K562 (cell line): ENCODE results near the gene NLRP9. TPM values are rescaled to one million over a fixed set of nuclear protein-coding genes. Genes with fewer than 3 reads are reported as not detected.

Experiments
- ATAC-seq: fragments of 200-7000 bp; cut with Tn5 transposase; 3 replicates; pipeline ENCODE4 v1.9.1; 2020; ENCODE audit warnings: moderate library complexity
- BruUV-seq: library from RNA; stranded (reverse); fragments of 400-500 nt; replicated peaks from 2 replicates; lab custom pipeline; 2021; lab: Mats Ljungman, UMichigan
- CTCF ChIA-PET: fragments of 300-600 bp; formaldehyde crosslinking; extraction: SDS; loops from one replicate; lab custom pipeline; 2021; ENCODE audit warnings: low intra/inter-chr PET ratio; lab: Yijun Ruan, JAX
- POLR2A ChIA-PET: fragments of 300-600, 350-650 bp; sonication (Branson Sonifier 250); formaldehyde crosslinking; extraction: SDS; loops from one replicate; lab custom pipeline; 2021; ENCODE audit warnings: antibody characterized with exemption, inconsistent platforms; lab: Yijun Ruan, JAX
- DNase-seq, 4 experiments: peaks; one replicate each; pipeline versions ENCODE4 v3.0.0 to v3.0.0-alpha.2; 2011 to 2018; ENCODE audit warnings: low spot score in 3 of 4, mixed read lengths in 3 of 4; ENCODE audit errors: extremely low read depth in 1 of 4
- FAIRE-seq: peaks from 2 replicates; lab custom pipeline; 2011; peaks lifted over from hg19 to GRCh38; lab: Jason Lieb, UNC
- H2AFZ ChIP-seq: 2 replicates; pipeline ENCODE4 v1.6.0; 2011; ENCODE audit warnings: low read depth, low read length, control low read depth, inconsistent platforms
- H3K27ac ChIP-seq: fragments of 200-600 bp; 3 replicates; pipeline ENCODE4 v1.8.0; 2011; ENCODE audit warnings: low read depth, mild to moderate bottlenecking, control low read depth, inconsistent platforms, low read length, moderate library complexity, mixed read lengths; ENCODE audit errors: extremely low read depth
- H3K27me3 ChIP-seq, 2 experiments: fragments of 300-600 bp in 1 of 2; 2 replicates in 1 of 2; 3 replicates in 1 of 2; pipeline versions ENCODE4 v1.6.0 to v1.8.0; 2011; ENCODE audit warnings: inconsistent platforms in 2 of 2, low read length in 2 of 2, mild to moderate bottlenecking in 1 of 2, mixed read lengths in 1 of 2, moderate library complexity in 1 of 2; ENCODE audit not compliant: control insufficient read depth in 2 of 2, insufficient read depth in 2 of 2
- H3K36me3 ChIP-seq: fragments of 300-600 bp; 3 replicates; pipeline ENCODE4 v1.8.0; 2011; ENCODE audit warnings: mild to moderate bottlenecking, low read length, inconsistent platforms; ENCODE audit not compliant: control insufficient read depth, insufficient read depth
- H3K4me1 ChIP-seq, 2 experiments: fragments of 200-600 bp in 1 of 2; replicated peaks in 1 of 2; 2 replicates in 1 of 2; 3 replicates in 1 of 2; pipeline versions ENCODE4 v1.5.1 to v1.8.0; 2011; ENCODE audit warnings: inconsistent platforms in 2 of 2, low read length in 2 of 2, mild to moderate bottlenecking in 1 of 2, mixed read lengths in 1 of 2, moderate library complexity in 1 of 2; ENCODE audit not compliant: control insufficient read depth in 2 of 2, insufficient read depth in 2 of 2
- H3K4me2 ChIP-seq: 2 replicates; pipeline ENCODE4 v1.6.1; 2011; ENCODE audit warnings: low read length, control low read depth, inconsistent platforms, mixed read lengths; ENCODE audit not compliant: insufficient read depth
- H3K4me3 ChIP-seq: fragments of 200-600 bp; sonication (generic), shearing (Covaris generic); 2 replicates; pipeline ENCODE4 v1.5.1; 2016; ENCODE audit warnings: control low read depth, inconsistent platforms
- H3K79me2 ChIP-seq: fragments of 200-600 bp; 3 replicates; pipeline ENCODE4 v1.8.0; 2011; ENCODE audit warnings: low read length, inconsistent platforms; ENCODE audit not compliant: control insufficient read depth, insufficient read depth
- H3K9ac ChIP-seq, 2 experiments: 2 replicates each; pipeline versions ENCODE4 v1.6.0 to v1.6.1; 2011; ENCODE audit warnings: low read depth in 2 of 2, low read length in 2 of 2, control low read depth in 1 of 2, inconsistent platforms in 1 of 2, mild to moderate bottlenecking in 1 of 2, mixed read lengths in 1 of 2; ENCODE audit not compliant: insufficient read depth in 1 of 2
- H3K9me1 ChIP-seq: one replicate; pipeline ENCODE4 v1.6.0; 2011; ENCODE audit warnings: inconsistent platforms, mild to moderate bottlenecking, low read length, moderate library complexity; ENCODE audit not compliant: control insufficient read depth, insufficient read depth
- H3K9me3 ChIP-seq: replicated peaks from 2 replicates; pipeline ENCODE4 v1.5.1; 2011; ENCODE audit warnings: low read depth, low read length, inconsistent platforms; ENCODE audit not compliant: control insufficient read depth, insufficient read depth
- H4K20me1 ChIP-seq: replicated peaks from 2 replicates; pipeline ENCODE4 v1.6.1; 2011; ENCODE audit warnings: low read length, inconsistent platforms, mixed read lengths; ENCODE audit not compliant: control insufficient read depth, insufficient read depth
- E2F8 ChIP-seq: fragments of 450-650 bp; IDR thresholded peaks from 2 replicates; pipeline ENCODE4 v1.7.1; 2018; ENCODE audit warnings: mild to moderate bottlenecking, low read depth; ENCODE audit not compliant: partially characterized antibody
- ELF4 ChIP-seq: fragments of 450-650 bp; formaldehyde crosslinking; IDR thresholded peaks from 2 replicates; pipeline ENCODE4 v1.4.0; 2022; ENCODE audit warnings: missing genetic modification characterization
- HDAC6 ChIP-seq: IDR thresholded peaks from 2 replicates; pipeline ENCODE4 v1.6.1; 2012; ENCODE audit warnings: low read depth, mild to moderate bottlenecking, control low read depth, inconsistent platforms, low read length, moderate library complexity
- JUNB ChIP-seq: fragments of 450-650 bp; formaldehyde crosslinking; conservative IDR thresholded peaks from 2 replicates; pipeline ENCODE4 v1.4.0; 2020; ENCODE audit warnings: mild to moderate bottlenecking
- MAZ ChIP-seq, 2 experiments: fragments of 450-650 bp in 1 of 2; sonication (generic) in 1 of 2; formaldehyde crosslinking; IDR thresholded peaks in 1 of 2; conservative IDR thresholded peaks in 1 of 2; 2 replicates each; pipeline versions ENCODE4 v1.4.0 to v1.5.0; 2020; ENCODE audit warnings: mild to moderate bottlenecking in 1 of 2, missing genetic modification reagents in 1 of 2
- MEF2D ChIP-seq: conservative IDR thresholded peaks from 2 replicates; pipeline ENCODE4 v1.6.1; 2016; ENCODE audit warnings: low read depth, missing genetic modification characterization, missing compliant biosample characterization
- POLR2G ChIP-seq: fragments of 200-400 bp; formaldehyde crosslinking; IDR thresholded peaks from 2 replicates; pipeline ENCODE4 v1.6.1; 2017; ENCODE audit warnings: low read depth, mild to moderate bottlenecking, antibody characterized with exemption, low read length, moderate library complexity
- RBFOX2 ChIP-seq: fragments of 200-400 bp; formaldehyde crosslinking; IDR thresholded peaks from 2 replicates; pipeline ENCODE4 v1.6.1; 2017; ENCODE audit warnings: low read depth, mild to moderate bottlenecking, low read length, moderate library complexity
- RBM22 ChIP-seq: fragments of 200-400 bp; formaldehyde crosslinking; IDR thresholded peaks from 2 replicates; pipeline ENCODE4 v1.6.1; 2018; ENCODE audit warnings: low read length, low read depth; ENCODE audit not compliant: poor library complexity, severe bottlenecking
- SP2 ChIP-seq: IDR thresholded peaks from 2 replicates; pipeline ENCODE4 v1.6.1; 2011; ENCODE audit warnings: mild to moderate bottlenecking, low read depth, low read length, moderate library complexity; ENCODE audit not compliant: poor library complexity, severe bottlenecking; ENCODE audit errors: extremely low read depth
- YY1 ChIP-seq, 3 experiments: IDR thresholded peaks; 2 replicates each; pipeline ENCODE4 v1.6.1; 2011; ENCODE audit warnings: low read length in 2 of 3, mild to moderate bottlenecking in 2 of 3, moderate library complexity in 2 of 3, borderline replicate concordance in 1 of 3, control low read depth in 1 of 3, low read depth in 1 of 3; ENCODE audit not compliant: insufficient read depth in 3 of 3, insufficient replicate concordance in 2 of 3, control insufficient read depth in 1 of 3, insufficient read length in 1 of 3; ENCODE audit errors: extremely low read depth in 1 of 3
- ZC3H4 ChIP-seq: sonication (generic); formaldehyde crosslinking; IDR thresholded peaks from 2 replicates; pipeline ENCODE4 v1.9.0; 2021; ENCODE audit warnings: missing genetic modification reagents, borderline replicate concordance
- ZFP30 ChIP-seq: fragments of 250-450 bp; sonication (Bioruptor Pico); IDR thresholded peaks from 2 replicates; pipeline ENCODE4 v1.8.0; 2022; ENCODE audit warnings: moderate library complexity, mild to moderate bottlenecking, inconsistent platforms, borderline replicate concordance
- ZNF197 ChIP-seq: fragments of 200-800 bp; sonication (Bioruptor generic); IDR thresholded peaks from 2 replicates; pipeline ENCODE4 v1.6.1; 2016; ENCODE audit warnings: low read depth, missing genetic modification characterization, missing compliant biosample characterization
- ZNF668 ChIP-seq: fragments of 250-450 bp; sonication (Bioruptor Pico); IDR thresholded peaks from 2 replicates; pipeline ENCODE4 v1.8.0; 2022; ENCODE audit warnings: mild to moderate bottlenecking, inconsistent platforms
- whole genome bisulfite sequencing: fragments of 100-300 bp; shearing (Covaris generic); methylation state at CpG from one replicate; pipeline ENCODE4 v1.1.6; 2016; ENCODE audit warnings: low coverage, mixed read lengths; ENCODE audit not compliant: insufficient coverage; ENCODE audit errors: missing lambda C conversion rate; 5-methylcytosine and 5-hydroxymethylcytosine counted together
- in situ Hi-C: fragments of 300-500 bp; cut with MboI; formaldehyde crosslinking; loops from 4 replicates; pipeline ENCODE4 v1.15.0; 2018; ENCODE audit warnings: inconsistent platforms, mixed read lengths
- intact Hi-C: fragments of 100-400 bp; cut with micrococcal nuclease; formaldehyde crosslinking; loops from 2 replicates; pipeline ENCODE4 v1.14.2; 2022
- polyA plus RNA-seq, 8 experiments: library from polyadenylated mRNA; depleted of rRNA in 4 of 8; stranded (reverse) in 5 of 8; unstranded in 3 of 8; fragments of >200 nt; fragmentation: Nextera tagmentation in 2 of 8; fragmentation: Illumina TruSeq in 1 of 8; extraction: Ambion mirVana in 2 of 8; extraction: Trizol in 1 of 8; gene quantifications; 2 replicates each; pipeline versions ENCODE4 v1.2.1 to v1.2.3, GENCODE V29; 2011 to 2014; ENCODE audit warnings: inconsistent platforms in 1 of 8, missing spikeins in 1 of 8
- total RNA-seq, 7 experiments: library from RNA; depleted of rRNA in 6 of 7; stranded (reverse); fragments of >200 nt in 6 of 7; fragmentation: Illumina TruSeq in 2 of 7; extraction: Trizol in 2 of 7; gene quantifications; 2 replicates each; pipeline versions ENCODE4 v1.2.1 to v1.2.3, GENCODE V29; 2011 to 2021; ENCODE audit warnings: low replicate concordance in 1 of 7
- TF ChIP-seq, protein P1 (sequence below): fragments of 450-650 bp; formaldehyde crosslinking; IDR thresholded peaks from 2 replicates; pipeline ENCODE4 v1.4.0; 2022; ENCODE audit warnings: missing genetic modification characterization

The NLRP9 gene
- total and polyA plus RNA-seq, 9 of the 15 experiments (the other 6 are each of a cell fraction or from before 2014, with no cell fraction given) = not detected

GRCh38 chr19:55670280-55671053, 67.7 kb downstream of the NLRP9 start:
- Histone ChIP-seq H3K9me1 (peaks cover 5% of the 10 kb centered on the region), H2AFZ (no peak overlapping the region), H3K9ac (peak overlapping the region in 1 of 2 experiments; percentile 14; a peak in 1 of 4 replicates), H4K20me1 (peaks cover 53% of the 10 kb centered on the region), H3K27me3 (no peaks in the 10 kb centered on the region), H3K4me2 (no peak overlapping the region), H3K4me3 (no peak overlapping the region), H3K27ac (no peak overlapping the region), H3K4me1 (peaks cover 25 to 50% of the 10 kb centered on the region in 2 experiments), H3K79me2 (peaks cover 87% of the 10 kb centered on the region), H3K36me3 (peaks cover 86% of the 10 kb centered on the region), H3K9me3 (no peaks in the 10 kb centered on the region)
- WGBS = 78% methylated on average over 22 of the region's 23 CpGs
- peak in 1 of 4 experiments; percentile 30 for DNase-seq
- no TSS peak for BruUV-seq
- no peak for TF ChIP-seq E2F8
- no peak for TF ChIP-seq MEF2D (tag)
- peak; percentile 64 for TF ChIP-seq RBFOX2
- no peak for TF ChIP-seq SP2
- TF ChIP-seq ZNF668 (CRISPR knock-in tag) = no peak
- TF ChIP-seq HDAC6 = peak; percentile 97
- peak; percentile 80 for TF ChIP-seq RBM22
- TF ChIP-seq MAZ (CRISPR knock-in tag; conservative IDR thresholded peaks at IDR 0.05 in 1 of 2, IDR thresholded peaks at IDR 0.05 in 1 of 2) = no peak
- TF ChIP-seq JUNB (CRISPR knock-in tag) = no peak
- no peak for TF ChIP-seq ELF4 (CRISPR knock-in tag)
- TF ChIP-seq POLR2G = peak; percentile 68
- no peak for TF ChIP-seq ZNF197 (CRISPR knock-in tag)
- no peak for TF ChIP-seq ZC3H4 (CRISPR knock-in tag)
- TF ChIP-seq YY1 (IDR thresholded peaks at IDR 0.05; ENCODE audit: borderline replicate concordance in 1 of 3, control insufficient read depth in 1 of 3, extremely low read depth in 1 of 3, insufficient read depth in 3 of 3, insufficient read length in 1 of 3, insufficient replicate concordance in 2 of 3, low read depth in 1 of 3, low read length in 2 of 3) = no peak
- TF ChIP-seq ZFP30 (CRISPR knock-in tag) = no peak
- TF ChIP-seq, protein P1, sequence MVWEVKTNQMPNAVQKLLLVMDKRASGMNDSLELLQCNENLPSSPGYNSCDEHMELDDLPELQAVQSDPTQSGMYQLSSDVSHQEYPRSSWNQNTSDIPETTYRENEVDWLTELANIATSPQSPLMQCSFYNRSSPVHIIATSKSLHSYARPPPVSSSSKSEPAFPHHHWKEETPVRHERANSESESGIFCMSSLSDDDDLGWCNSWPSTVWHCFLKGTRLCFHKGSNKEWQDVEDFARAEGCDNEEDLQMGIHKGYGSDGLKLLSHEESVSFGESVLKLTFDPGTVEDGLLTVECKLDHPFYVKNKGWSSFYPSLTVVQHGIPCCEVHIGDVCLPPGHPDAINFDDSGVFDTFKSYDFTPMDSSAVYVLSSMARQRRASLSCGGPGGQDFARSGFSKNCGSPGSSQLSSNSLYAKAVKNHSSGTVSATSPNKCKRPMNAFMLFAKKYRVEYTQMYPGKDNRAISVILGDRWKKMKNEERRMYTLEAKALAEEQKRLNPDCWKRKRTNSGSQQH (CRISPR knock-in tag) = no peak
- ChIA-PET CTCF (no interaction called here), POLR2A (interaction anchor here (1.2 to 2.1 kb wide), 4 partner anchors 11 to 23 kb away, joined by 5 to 12 read pairs (median 7); partner anchors contain the start of genes CCDC106 and U2AF2)
- in situ Hi-C loops (no loop called here), intact Hi-C loops (no loop called here)
- ATAC-seq = no peak
- peak; percentile 40 for FAIRE-seq
